ENCODE data around the gene SCD5. TPM values are rescaled to one million over a fixed set of nuclear protein-coding genes. Genes with fewer than 3 reads are reported as not detected.

SCD5 gene
- total and polyA plus RNA-seq, 2 donors (not counting 3 experiments of a cell fraction or from before 2014, with no cell fraction given) = 38.4 to 38.5 TPM

DNA sequence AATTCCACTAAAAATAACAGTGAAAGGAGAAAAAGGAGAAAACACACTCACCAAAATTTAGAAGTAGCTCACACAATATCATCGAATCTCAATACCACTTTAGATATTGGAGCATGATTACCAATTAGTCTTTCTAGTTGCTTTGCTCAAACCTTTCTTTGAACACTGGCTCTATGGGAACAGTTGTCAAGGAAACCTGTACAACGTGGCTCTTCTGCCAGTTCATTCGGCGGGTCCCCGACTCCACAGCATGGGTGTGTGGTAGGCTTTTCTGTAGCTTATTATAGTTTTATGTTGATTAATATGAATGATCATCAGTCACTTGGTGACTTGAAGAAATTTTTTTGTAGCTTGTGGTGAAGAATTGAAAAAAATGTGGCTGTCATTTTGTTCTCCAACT, 186.6 kb downstream of the SCD5 start:
- no peak overlapping the region for H3K4me2 ChIP-seq (ENCODE audit: insufficient read depth, low read length)
- BruUV-seq (replicated peaks) = no TSS peak
- ChIA-PET CTCF (interaction anchor here (1.6 kb wide), 1 partner anchor 127 kb away, joined by 8 read pairs; no protein-coding TSS in a partner anchor), POLR2A (interaction anchor here (0.6 kb wide), 1 partner anchor 278 kb away, joined by 7 read pairs; no protein-coding TSS in a partner anchor)
- H3K36me3 ChIP-seq (ENCODE audit: control insufficient read depth in 2 of 2, extremely low read depth in 1 of 2, insufficient read depth in 2 of 2, low read length in 2 of 2) = no peaks in the 10 kb centered on the region
- H3K9ac ChIP-seq (replicated peaks; ENCODE audit: extremely low read depth, insufficient read depth, low read length) = no peak overlapping the region
- H3K4me1 ChIP-seq (ENCODE audit: control insufficient read depth, extremely low read depth, insufficient read depth, low read length) = no peaks in the 10 kb centered on the region
- TF ChIP-seq GATA2 (IDR thresholded peaks at IDR 0.05; ENCODE audit: insufficient read depth, insufficient read length, low read depth, low read length) (no peak), POLR2A (IDR thresholded peaks at IDR 0.05; ENCODE audit: low read depth, low read length) (no peak), FOS (IDR thresholded peaks at IDR 0.05; ENCODE audit: borderline replicate concordance, insufficient read depth, low read length) (no peak), POLR2AphosphoS5 (IDR thresholded peaks at IDR 0.05; ENCODE audit: insufficient read depth, low read depth, low read length) (no peak)
- TF ChIP-seq, protein P1, sequence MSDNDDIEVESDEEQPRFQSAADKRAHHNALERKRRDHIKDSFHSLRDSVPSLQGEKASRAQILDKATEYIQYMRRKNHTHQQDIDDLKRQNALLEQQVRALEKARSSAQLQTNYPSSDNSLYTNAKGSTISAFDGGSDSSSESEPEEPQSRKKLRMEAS (IDR thresholded peaks at IDR 0.05; ENCODE audit: insufficient read depth, insufficient read length) = no peak
- dilution Hi-C loops (cut with MboI; ENCODE audit: extremely low pct_ligation_motif_present, low sequenced_read_pairs) = no loop called here
- FAIRE-seq (no peak), DNase-seq (ENCODE audit: low read depth, low spot score) (no peak)
- no peaks in the 10 kb centered on the region for H3K9me3 ChIP-seq (replicated peaks; ENCODE audit: control insufficient read depth, insufficient read depth, low read length)
- intact Hi-C loops (cut with micrococcal nuclease) = no loop called here
- H3K79me2 ChIP-seq (ENCODE audit: control insufficient read depth, insufficient read depth, low read length) = no peaks in the 10 kb centered on the region
- no peak overlapping the region for H3K4me3 ChIP-seq (replicated peaks in 1 of 3; ENCODE audit: insufficient read depth in 1 of 3, low read depth in 1 of 3, low read length in 3 of 3)
- H3K9me1 ChIP-seq (replicated peaks; ENCODE audit: control insufficient read depth, extremely low read depth, insufficient read depth, low read length) = no peaks in the 10 kb centered on the region
- H3K27ac ChIP-seq (ENCODE audit: insufficient read depth, low read depth, low read length) = no peak overlapping the region
- H4K20me1 ChIP-seq (replicated peaks; ENCODE audit: control insufficient read depth, extremely low read depth, insufficient read depth, low read length) = no peaks in the 10 kb centered on the region
- H2AFZ ChIP-seq (ENCODE audit: low read depth, low read length) = no peak overlapping the region
- peaks cover 0 to 13% of the 10 kb centered on the region in 2 experiments for H3K27me3 ChIP-seq (ENCODE audit: control insufficient read depth in 2 of 2, insufficient read depth in 2 of 2, low read length in 2 of 2)

DNA sequence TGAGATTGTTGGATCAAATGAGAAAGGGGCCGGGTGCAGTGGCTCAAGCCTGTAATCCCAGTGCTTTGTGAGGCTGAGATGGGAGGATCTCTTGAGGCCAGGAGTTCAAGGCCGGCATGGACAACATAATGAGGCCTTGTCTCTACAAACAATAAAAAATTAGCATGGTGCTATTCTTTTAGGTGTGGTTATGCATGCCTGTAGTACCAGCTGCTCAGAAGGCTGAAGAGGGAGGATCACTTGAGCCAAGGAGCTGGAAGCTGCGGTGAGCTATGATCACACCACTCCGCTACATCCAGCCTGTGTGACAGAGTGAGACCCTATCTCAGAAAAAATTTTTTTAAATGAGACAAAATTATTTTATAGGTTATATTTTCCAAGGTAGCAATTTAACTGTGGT, 187.1 kb downstream of the SCD5 start:
- no peak overlapping the region for H3K4me2 ChIP-seq (ENCODE audit: insufficient read depth, low read length)
- no peaks in the 10 kb centered on the region for H3K36me3 ChIP-seq (ENCODE audit: control insufficient read depth in 2 of 2, extremely low read depth in 1 of 2, insufficient read depth in 2 of 2, low read length in 2 of 2)
- H3K27ac ChIP-seq (ENCODE audit: insufficient read depth, low read depth, low read length) = no peak overlapping the region
- dilution Hi-C loops (cut with MboI; ENCODE audit: extremely low pct_ligation_motif_present, low sequenced_read_pairs) = no loop called here
- no peak overlapping the region for H3K9ac ChIP-seq (replicated peaks; ENCODE audit: extremely low read depth, insufficient read depth, low read length)
- POLR2A ChIA-PET = interaction anchor here (0.6 kb wide), 1 partner anchor 278 kb away, joined by 7 read pairs; no protein-coding TSS in a partner anchor
- H3K9me1 ChIP-seq (replicated peaks; ENCODE audit: control insufficient read depth, extremely low read depth, insufficient read depth, low read length) = no peaks in the 10 kb centered on the region
- intact Hi-C loops (cut with micrococcal nuclease) = no loop called here
- H4K20me1 ChIP-seq (replicated peaks; ENCODE audit: control insufficient read depth, extremely low read depth, insufficient read depth, low read length) = no peaks in the 10 kb centered on the region
- DNase-seq (ENCODE audit: low read depth, low spot score) (no peak), FAIRE-seq (no peak)
- no TSS peak for BruUV-seq (replicated peaks)
- TF ChIP-seq FOS (IDR thresholded peaks at IDR 0.05; ENCODE audit: borderline replicate concordance, insufficient read depth, low read length) (no peak), JUN (IDR thresholded peaks at IDR 0.05; ENCODE audit: borderline replicate concordance, insufficient read depth, insufficient read length, low read depth) (no peak), POLR2A (IDR thresholded peaks at IDR 0.05; ENCODE audit: low read depth, low read length) (no peak), MYC (IDR thresholded peaks at IDR 0.05; ENCODE audit: low read depth, low read length) (no peak), GATA2 (IDR thresholded peaks at IDR 0.05; ENCODE audit: insufficient read depth, insufficient read length, low read depth, low read length) (no peak), POLR2AphosphoS5 (IDR thresholded peaks at IDR 0.05; ENCODE audit: insufficient read depth, low read depth, low read length) (no peak), EZH2 (IDR thresholded peaks at IDR 0.05; ENCODE audit: borderline replicate concordance, low read depth, low read length, severe bottlenecking) (no peak)
- TF ChIP-seq, protein P2, sequence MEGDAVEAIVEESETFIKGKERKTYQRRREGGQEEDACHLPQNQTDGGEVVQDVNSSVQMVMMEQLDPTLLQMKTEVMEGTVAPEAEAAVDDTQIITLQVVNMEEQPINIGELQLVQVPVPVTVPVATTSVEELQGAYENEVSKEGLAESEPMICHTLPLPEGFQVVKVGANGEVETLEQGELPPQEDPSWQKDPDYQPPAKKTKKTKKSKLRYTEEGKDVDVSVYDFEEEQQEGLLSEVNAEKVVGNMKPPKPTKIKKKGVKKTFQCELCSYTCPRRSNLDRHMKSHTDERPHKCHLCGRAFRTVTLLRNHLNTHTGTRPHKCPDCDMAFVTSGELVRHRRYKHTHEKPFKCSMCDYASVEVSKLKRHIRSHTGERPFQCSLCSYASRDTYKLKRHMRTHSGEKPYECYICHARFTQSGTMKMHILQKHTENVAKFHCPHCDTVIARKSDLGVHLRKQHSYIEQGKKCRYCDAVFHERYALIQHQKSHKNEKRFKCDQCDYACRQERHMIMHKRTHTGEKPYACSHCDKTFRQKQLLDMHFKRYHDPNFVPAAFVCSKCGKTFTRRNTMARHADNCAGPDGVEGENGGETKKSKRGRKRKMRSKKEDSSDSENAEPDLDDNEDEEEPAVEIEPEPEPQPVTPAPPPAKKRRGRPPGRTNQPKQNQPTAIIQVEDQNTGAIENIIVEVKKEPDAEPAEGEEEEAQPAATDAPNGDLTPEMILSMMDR (IDR thresholded peaks at IDR 0.05; ENCODE audit: extremely low read depth in 1 of 2, insufficient read depth in 1 of 2, low read depth in 1 of 2, low read length in 2 of 2) = no peak
- TF ChIP-seq, protein P1 (IDR thresholded peaks at IDR 0.05; ENCODE audit: insufficient read depth, insufficient read length) = no peak
- peaks cover 0 to 13% of the 10 kb centered on the region in 2 experiments for H3K27me3 ChIP-seq (ENCODE audit: control insufficient read depth in 2 of 2, insufficient read depth in 2 of 2, low read length in 2 of 2)
- no peaks in the 10 kb centered on the region for H3K9me3 ChIP-seq (replicated peaks; ENCODE audit: control insufficient read depth, insufficient read depth, low read length)
- H3K4me1 ChIP-seq (ENCODE audit: control insufficient read depth, extremely low read depth, insufficient read depth, low read length) = no peaks in the 10 kb centered on the region
- H3K79me2 ChIP-seq (ENCODE audit: control insufficient read depth, insufficient read depth, low read length) = no peaks in the 10 kb centered on the region
- no peak overlapping the region for H2AFZ ChIP-seq (ENCODE audit: low read depth, low read length)
- no peak overlapping the region for H3K4me3 ChIP-seq (replicated peaks in 1 of 3; ENCODE audit: insufficient read depth in 1 of 3, low read depth in 1 of 3, low read length in 3 of 3)
- CTCF ChIA-PET = interaction anchor here (1.6 kb wide), 1 partner anchor 127 kb away, joined by 8 read pairs; no protein-coding TSS in a partner anchor

All from endothelial cell of umbilical vein (primary cell).